Activated gamma-delta T cell (primary cell): ENCODE measurements around the gene HLF.

ENCODE experiments used
- DNase-seq: peaks from one replicate; lab custom pipeline; 2025; lab: John Stamatoyannopoulos, UW

HLF gene

GRCh38 chr17:55258578-55259135, 6.1 kb upstream of the HLF start:
- DNase-seq: no peak

GRCh38 chr17:55259684-55260111, 5.1 kb upstream of the HLF start:
- DNase-seq: no peak

- no peak for DNase-seq
Observed at GRCh38 chr17:55261311-55261710, 3.4 kb upstream of the HLF start.

GRCh38 chr17:55263569-55264277, 1.0 kb upstream of the HLF start:
- no peak for DNase-seq

GRCh38 chr17:55264278-55264644, 499 bp upstream of the HLF start:
- DNase-seq: no peak

- DNase-seq: no peak
Observed at GRCh38 chr17:55265311-55266021, 706 bp downstream of the HLF start.

- no peak for DNase-seq
Observed at GRCh38 chr17:55266051-55266957, 1.5 kb downstream of the HLF start.

- DNase-seq: no peak
Observed at GRCh38 chr17:55266958-55267688, 2.4 kb downstream of the HLF start.

- DNase-seq: no peak
Observed at GRCh38 chr17:55267777-55268648, 3.3 kb downstream of the HLF start.

- no peak for DNase-seq
Observed at GRCh38 chr17:55268649-55269480, 4.1 kb downstream of the HLF start.

- DNase-seq: no peak
Observed at GRCh38 chr17:55269894-55270293, 5.1 kb downstream of the HLF start.

- no peak for DNase-seq
Observed at GRCh38 chr17:55271223-55271571, 6.4 kb downstream of the HLF start.

GRCh38 chr17:55271958-55272710, 7.4 kb downstream of the HLF start:
- no peak for DNase-seq

- no peak for DNase-seq
Observed at GRCh38 chr17:55272711-55273578, 8.2 kb downstream of the HLF start.

- DNase-seq: no peak
Observed at GRCh38 chr17:55273579-55274354, 9.0 kb downstream of the HLF start.

GRCh38 chr17:55274355-55275255, 9.8 kb downstream of the HLF start:
- DNase-seq: no peak
